Keratinocyte (primary cell): ENCODE results near the gene GOLT1A. TPM values are rescaled to one million over a fixed set of nuclear protein-coding genes. Genes with fewer than 3 reads are reported as not detected.
"Not testable (repeated sequence)": the region's sequence is repeated elsewhere in the genome, so short reads cannot be mapped to it uniquely, and the experiment has no call there.

Experiments used
- DNase-seq: peaks from one replicate; pipeline ENCODE4 v3.0.0-alpha.2; 2011; ENCODE audit warnings: low read depth, missing footprints, low spot score
- FAIRE-seq: peaks from 2 replicates; lab custom pipeline; 2011; peaks lifted over from hg19 to GRCh38; lab: Jason Lieb, UNC
- H2AFZ ChIP-seq: 2 replicates; pipeline ENCODE4 v1.6.0; 2012; ENCODE audit warnings: low read length, control low read depth, inconsistent platforms; ENCODE audit not compliant: control insufficient read depth
- H3K27ac ChIP-seq: 2 replicates; pipeline ENCODE4 v1.5.1; 2011; ENCODE audit warnings: low read length; ENCODE audit not compliant: control insufficient read depth, insufficient read depth
- H3K27me3 ChIP-seq: 3 replicates; pipeline ENCODE4 v1.6.0; 2011; ENCODE audit warnings: low read length; ENCODE audit not compliant: control insufficient read depth, insufficient read depth; ENCODE audit errors: extremely low read depth
- H3K36me3 ChIP-seq, 2 experiments: 2 replicates in 1 of 2; 3 replicates in 1 of 2; pipeline ENCODE4 v1.5.1; 2011; ENCODE audit warnings: low read length in 2 of 2, mild to moderate bottlenecking in 1 of 2; ENCODE audit not compliant: control insufficient read depth in 2 of 2, insufficient read depth in 2 of 2; ENCODE audit errors: extremely low read depth in 1 of 2
- H3K4me1 ChIP-seq: 3 replicates; pipeline ENCODE4 v1.5.1; 2011; ENCODE audit warnings: low read length; ENCODE audit not compliant: control insufficient read depth, insufficient read depth; ENCODE audit errors: extremely low read depth
- H3K4me2 ChIP-seq: 3 replicates; pipeline ENCODE4 v1.6.0; 2011; ENCODE audit warnings: low read depth, low read length; ENCODE audit not compliant: control insufficient read depth, insufficient read depth; ENCODE audit errors: extremely low read depth
- H3K4me3 ChIP-seq, 3 experiments: fragments of 200-600 bp in 1 of 3; sonication (generic) in 1 of 3; 2 replicates in 2 of 3; 3 replicates in 1 of 3; pipeline ENCODE4 v1.5.1; 2011 to 2016; ENCODE audit warnings: low read length in 3 of 3, mild to moderate bottlenecking in 3 of 3, control low read depth in 2 of 3, inconsistent platforms in 1 of 3, low read depth in 1 of 3, mixed read lengths in 1 of 3, mixed run types in 1 of 3, moderate library complexity in 1 of 3; ENCODE audit not compliant: control insufficient read depth in 2 of 3, insufficient read depth in 2 of 3; ENCODE audit errors: extremely low read depth in 1 of 3
- H3K79me2 ChIP-seq: 2 replicates; pipeline ENCODE4 v1.6.0; 2012; ENCODE audit warnings: low read length; ENCODE audit not compliant: control insufficient read depth, insufficient read depth
- H3K9ac ChIP-seq: 3 replicates; pipeline ENCODE4 v1.6.0; 2011; ENCODE audit warnings: low read length; ENCODE audit not compliant: control insufficient read depth, insufficient read depth; ENCODE audit errors: extremely low read depth
- H3K9me1 ChIP-seq: 3 replicates; pipeline ENCODE4 v1.6.0; 2011; ENCODE audit warnings: low read length; ENCODE audit not compliant: control insufficient read depth, insufficient read depth; ENCODE audit errors: extremely low read depth
- H3K9me3 ChIP-seq: 2 replicates; pipeline ENCODE4 v1.5.1; 2012; ENCODE audit warnings: low read depth, low read length; ENCODE audit not compliant: control insufficient read depth
- H4K20me1 ChIP-seq: 3 replicates; pipeline ENCODE4 v1.6.0; 2011; ENCODE audit warnings: low read length; ENCODE audit not compliant: control insufficient read depth, insufficient read depth; ENCODE audit errors: extremely low read depth
- EZH2 ChIP-seq: IDR thresholded peaks from one replicate; pipeline ENCODE4 v1.6.1; 2012; ENCODE audit warnings: inconsistent platforms, mild to moderate bottlenecking, low read length, moderate library complexity
- dilution Hi-C: fragments of 300-500 bp; cut with MboI; formaldehyde crosslinking; loops from one replicate; pipeline ENCODE4 v1.7.0; 2020; ENCODE audit warnings: low sequenced_read_pairs; ENCODE audit not compliant: extremely low pct_ligation_motif_present
- polyA plus RNA-seq, 5 experiments: library from polyadenylated mRNA; depleted of rRNA in 3 of 5; stranded (reverse) in 3 of 5; stranded (forward) in 1 of 5; unstranded in 1 of 5; fragments of >200 nt; gene quantifications; 1 replicate in 1 of 5; 2 replicates in 3 of 5; 3 replicates in 1 of 5; pipeline versions ENCODE4 v1.2.1 to v1.2.3, GENCODE V29; 2011 to 2012; ENCODE audit warnings: missing spikeins in 2 of 5, low read depth in 1 of 5, low replicate concordance in 1 of 5
- TF ChIP-seq, protein P1 (sequence below), 3 experiments: IDR thresholded peaks in 1 of 3; conservative IDR thresholded peaks in 1 of 3; optimal IDR thresholded peaks in 1 of 3; 2 replicates in 2 of 3; 3 replicates in 1 of 3; pipeline versions ENCODE3 to v1.5.1; 2011; ENCODE audit warnings: low read length in 3 of 3, mild to moderate bottlenecking in 3 of 3, moderate library complexity in 2 of 3, control low read depth in 1 of 3, inconsistent platforms in 1 of 3; ENCODE audit not compliant: insufficient read depth in 2 of 3; ENCODE audit errors: extremely low read depth in 1 of 3

GOLT1A gene
- polyA plus RNA-seq, 1 donor (not counting 4 experiments of a cell fraction or from before 2014, with no cell fraction given): 0.46 TPM

DNA sequence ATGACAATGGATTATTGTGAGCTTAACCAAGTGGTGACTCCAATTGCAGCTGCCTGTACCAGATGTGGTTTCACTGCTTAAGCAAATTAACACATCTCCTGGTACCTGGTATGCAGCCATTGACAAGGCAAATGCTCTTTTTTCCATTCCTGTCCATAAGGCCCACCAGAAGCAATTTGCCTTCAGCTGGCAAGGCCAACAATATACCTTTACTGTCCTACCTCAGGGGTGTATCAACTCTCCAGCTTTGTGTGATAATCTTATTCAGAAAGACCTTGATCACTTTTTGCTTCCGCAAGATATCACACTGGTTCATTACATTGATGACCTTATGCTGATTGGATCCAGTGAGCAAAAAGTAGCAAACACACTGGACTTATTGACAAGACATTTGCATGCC, 23.7 kb upstream of the GOLT1A start:
- H3K4me1 ChIP-seq, H3K36me3 ChIP-seq, H3K4me3 ChIP-seq, H4K20me1 ChIP-seq, H3K27me3 ChIP-seq, H3K79me2 ChIP-seq, H3K4me2 ChIP-seq, H2AFZ ChIP-seq, H3K9ac ChIP-seq, FAIRE-seq, H3K9me1 ChIP-seq, H3K27ac ChIP-seq, DNase-seq, dilution Hi-C loops, H3K9me3 ChIP-seq: not testable (repeated sequence)

DNA sequence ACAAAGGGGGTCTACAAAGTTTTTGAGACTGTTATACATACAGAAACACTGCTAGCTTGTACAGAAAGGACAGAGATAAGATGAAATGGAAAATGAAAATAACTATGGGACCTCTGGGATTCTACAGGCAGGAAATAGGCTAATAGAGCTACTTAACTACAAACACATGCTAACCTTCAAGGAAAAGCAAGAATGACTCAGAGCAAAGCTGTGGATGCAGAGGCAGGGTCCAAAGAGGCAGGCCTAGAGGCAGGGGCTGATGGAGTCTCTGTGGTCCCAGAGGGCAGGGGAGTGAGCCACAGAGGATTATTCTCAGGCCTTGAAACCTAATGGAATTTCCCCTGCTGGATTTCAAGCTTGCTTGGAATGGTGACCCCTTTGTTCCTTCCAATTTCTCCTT, 18.7 kb upstream of the GOLT1A start:
- Histone ChIP-seq H3K4me3 (no peak overlapping the region), H3K27ac (no peak overlapping the region), H3K36me3 (peaks cover 0 to 7% of the 10 kb centered on the region in 2 experiments), H3K9me3 (no peaks in the 10 kb centered on the region), H4K20me1 (no peaks in the 10 kb centered on the region), H3K9ac (no peak overlapping the region), H3K4me1 (no peaks in the 10 kb centered on the region), H3K9me1 (no peaks in the 10 kb centered on the region), H2AFZ (no peak overlapping the region), H3K27me3 (no peaks in the 10 kb centered on the region), H3K4me2 (no peak overlapping the region), H3K79me2 (no peaks in the 10 kb centered on the region)
- dilution Hi-C loops: no loop called here
- DNase-seq (no peak), FAIRE-seq (no peak)
- TF ChIP-seq EZH2: no peak
- TF ChIP-seq, protein P1, sequence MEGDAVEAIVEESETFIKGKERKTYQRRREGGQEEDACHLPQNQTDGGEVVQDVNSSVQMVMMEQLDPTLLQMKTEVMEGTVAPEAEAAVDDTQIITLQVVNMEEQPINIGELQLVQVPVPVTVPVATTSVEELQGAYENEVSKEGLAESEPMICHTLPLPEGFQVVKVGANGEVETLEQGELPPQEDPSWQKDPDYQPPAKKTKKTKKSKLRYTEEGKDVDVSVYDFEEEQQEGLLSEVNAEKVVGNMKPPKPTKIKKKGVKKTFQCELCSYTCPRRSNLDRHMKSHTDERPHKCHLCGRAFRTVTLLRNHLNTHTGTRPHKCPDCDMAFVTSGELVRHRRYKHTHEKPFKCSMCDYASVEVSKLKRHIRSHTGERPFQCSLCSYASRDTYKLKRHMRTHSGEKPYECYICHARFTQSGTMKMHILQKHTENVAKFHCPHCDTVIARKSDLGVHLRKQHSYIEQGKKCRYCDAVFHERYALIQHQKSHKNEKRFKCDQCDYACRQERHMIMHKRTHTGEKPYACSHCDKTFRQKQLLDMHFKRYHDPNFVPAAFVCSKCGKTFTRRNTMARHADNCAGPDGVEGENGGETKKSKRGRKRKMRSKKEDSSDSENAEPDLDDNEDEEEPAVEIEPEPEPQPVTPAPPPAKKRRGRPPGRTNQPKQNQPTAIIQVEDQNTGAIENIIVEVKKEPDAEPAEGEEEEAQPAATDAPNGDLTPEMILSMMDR (optimal IDR thresholded peaks at IDR 0.05 in 1 of 3, IDR thresholded peaks at IDR 0.05 in 1 of 3, conservative IDR thresholded peaks at IDR 0.05 in 1 of 3; ENCODE audit: extremely low read depth in 1 of 3, insufficient read depth in 2 of 3, low read length in 3 of 3): no peak

DNA sequence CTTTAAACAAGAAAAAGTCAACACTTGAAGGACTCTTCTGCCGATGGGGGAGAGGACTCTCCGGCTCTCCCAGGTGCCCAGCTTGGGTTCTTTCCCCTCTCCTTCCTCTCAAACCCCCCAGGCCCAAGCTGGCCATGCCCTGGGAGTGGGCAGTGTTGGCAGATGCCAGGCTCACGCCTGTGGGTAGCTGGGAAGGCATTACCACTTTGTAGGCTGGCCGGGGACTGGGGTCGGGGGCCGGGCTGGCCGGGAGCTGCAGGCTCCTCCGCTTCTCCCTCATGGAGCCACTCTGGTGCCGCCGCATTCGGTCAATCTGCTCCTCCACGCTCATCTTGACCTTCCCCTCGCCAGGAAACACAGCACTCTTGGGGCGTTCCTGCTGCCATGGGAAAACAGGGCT, 16.4 kb upstream of the GOLT1A start:
- no peak overlapping the region for H3K9ac ChIP-seq
- no peak overlapping the region for H3K4me2 ChIP-seq
- DNase-seq (no peak), FAIRE-seq (no peak)
- H3K9me1 ChIP-seq: no peaks in the 10 kb centered on the region
- H3K36me3 ChIP-seq: peaks cover 0 to 7% of the 10 kb centered on the region in 2 experiments
- dilution Hi-C loops: no loop called here
- H3K4me3 ChIP-seq: no peak overlapping the region
- TF ChIP-seq EZH2: no peak
- TF ChIP-seq, protein P1 (optimal IDR thresholded peaks at IDR 0.05 in 1 of 3, IDR thresholded peaks at IDR 0.05 in 1 of 3, conservative IDR thresholded peaks at IDR 0.05 in 1 of 3; ENCODE audit: extremely low read depth in 1 of 3, insufficient read depth in 2 of 3, low read length in 3 of 3): no peak
- no peaks in the 10 kb centered on the region for H3K79me2 ChIP-seq
- no peaks in the 10 kb centered on the region for H3K9me3 ChIP-seq
- no peak overlapping the region for H2AFZ ChIP-seq
- no peak overlapping the region for H3K27ac ChIP-seq
- H4K20me1 ChIP-seq: no peaks in the 10 kb centered on the region
- peaks cover 14% of the 10 kb centered on the region for H3K4me1 ChIP-seq
- no peaks in the 10 kb centered on the region for H3K27me3 ChIP-seq
